ENCODE results near the gene ARHGAP19. TPM values are rescaled to one million over a fixed set of nuclear protein-coding genes. Genes with fewer than 3 reads are reported as not detected.

Gene ARHGAP19
- total RNA-seq, 1 experiment from 2014 or later = 33.2 TPM

DNA sequence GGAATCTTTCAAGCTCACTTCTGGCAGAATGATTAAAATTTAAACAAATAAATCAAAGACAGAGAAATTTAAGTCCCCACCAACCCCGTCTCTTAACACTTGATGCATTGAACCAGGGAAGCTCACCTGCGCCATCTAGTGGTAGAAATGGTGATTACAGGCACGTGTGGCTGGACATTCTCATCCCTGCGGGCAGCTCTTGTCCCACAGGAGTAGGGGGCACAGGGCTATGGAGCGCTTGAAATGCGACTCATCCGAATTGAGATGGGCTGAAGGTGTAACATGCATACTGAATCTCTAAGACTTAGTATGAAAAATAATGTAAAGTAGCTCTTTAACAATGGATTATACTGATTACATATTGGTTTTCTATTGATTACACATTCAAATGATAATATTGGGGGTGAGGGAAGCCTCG, 81.9 kb downstream of the ARHGAP19 start:
- Histone ChIP-seq H2BK15ac (ENCODE audit: low read depth, low read length) (no peak overlapping the region), H3K79me1 (ENCODE audit: insufficient read depth, low read depth, low read length, poor library complexity, severe bottlenecking) (no peaks in the 10 kb centered on the region), H3K18ac (ENCODE audit: insufficient read length, low read depth, low read length) (no peak overlapping the region), H4K91ac (ENCODE audit: insufficient read length, low read depth, low read length) (no peak overlapping the region), H2BK20ac (ENCODE audit: low read depth, low read length, poor library complexity, severe bottlenecking) (no peak overlapping the region), H3K4me1 (ENCODE audit: insufficient read depth, low read length) (no peaks in the 10 kb centered on the region), H2BK120ac (ENCODE audit: low read depth, low read length, poor library complexity, severe bottlenecking) (no peak overlapping the region), H3K4me2 (ENCODE audit: insufficient read depth, insufficient read length, low read length) (no peak overlapping the region), H3K27me3 (ENCODE audit: insufficient read depth, low read length) (no peaks in the 10 kb centered on the region; the same call in 1 of the 2 replicates), H3K9ac (ENCODE audit: extremely low read depth, insufficient read length, low read length) (no peak overlapping the region), H3T11ph (ENCODE audit: low read length) (no peak overlapping the region), H3K9me3 (ENCODE audit: control insufficient read depth, low read depth, low read length) (no peaks in the 10 kb centered on the region), H4K5ac (ENCODE audit: insufficient read length, low read depth, low read length) (no peak overlapping the region), H2AK5ac (ENCODE audit: insufficient read length, low read length) (no peak overlapping the region), H2AFZ (ENCODE audit: low read length) (no peak overlapping the region), H2BK5ac (ENCODE audit: insufficient read length, low read length) (no peak overlapping the region), H3K4ac (ENCODE audit: low read depth, low read length) (no peak overlapping the region), H3K56ac (ENCODE audit: insufficient read length, low read depth, low read length) (no peak overlapping the region), H4K20me1 (ENCODE audit: control insufficient read depth, insufficient read depth, insufficient read length) (no peaks in the 10 kb centered on the region), H3K23ac (ENCODE audit: insufficient read length, low read depth, low read length) (no peak overlapping the region), H3K14ac (ENCODE audit: insufficient read depth, low read length) (no peak overlapping the region), H3K79me2 (ENCODE audit: insufficient read depth, low read length) (no peaks in the 10 kb centered on the region), H3K23me2 (ENCODE audit: insufficient read length, low read depth, low read length, poor library complexity, severe bottlenecking) (no peaks in the 10 kb centered on the region), H4K8ac (replicated peaks; ENCODE audit: insufficient read length, low read depth, low read length) (no peak overlapping the region), H3K27ac (ENCODE audit: insufficient read length, low read depth, low read length) (no peak overlapping the region), H2BK12ac (ENCODE audit: insufficient read length, low read depth, low read length) (no peak overlapping the region)
- no peaks in the 10 kb centered on the region for H3K36me3 Mint-ChIP-seq (ENCODE audit: insufficient read depth in 1 of 3, low read depth in 3 of 3)
- no CpG with 5 or more reads among the region's 8 CpGs for WGBS (ENCODE audit: extremely low coverage, insufficient read length, low lambda C conversion rate)
- H3K9me3 Mint-ChIP-seq = no peaks in the 10 kb centered on the region
- no peak overlapping the region for H3K27ac Mint-ChIP-seq
- no peak overlapping the region for H3K4me3 Mint-ChIP-seq
- TF ChIP-seq, protein P1, sequence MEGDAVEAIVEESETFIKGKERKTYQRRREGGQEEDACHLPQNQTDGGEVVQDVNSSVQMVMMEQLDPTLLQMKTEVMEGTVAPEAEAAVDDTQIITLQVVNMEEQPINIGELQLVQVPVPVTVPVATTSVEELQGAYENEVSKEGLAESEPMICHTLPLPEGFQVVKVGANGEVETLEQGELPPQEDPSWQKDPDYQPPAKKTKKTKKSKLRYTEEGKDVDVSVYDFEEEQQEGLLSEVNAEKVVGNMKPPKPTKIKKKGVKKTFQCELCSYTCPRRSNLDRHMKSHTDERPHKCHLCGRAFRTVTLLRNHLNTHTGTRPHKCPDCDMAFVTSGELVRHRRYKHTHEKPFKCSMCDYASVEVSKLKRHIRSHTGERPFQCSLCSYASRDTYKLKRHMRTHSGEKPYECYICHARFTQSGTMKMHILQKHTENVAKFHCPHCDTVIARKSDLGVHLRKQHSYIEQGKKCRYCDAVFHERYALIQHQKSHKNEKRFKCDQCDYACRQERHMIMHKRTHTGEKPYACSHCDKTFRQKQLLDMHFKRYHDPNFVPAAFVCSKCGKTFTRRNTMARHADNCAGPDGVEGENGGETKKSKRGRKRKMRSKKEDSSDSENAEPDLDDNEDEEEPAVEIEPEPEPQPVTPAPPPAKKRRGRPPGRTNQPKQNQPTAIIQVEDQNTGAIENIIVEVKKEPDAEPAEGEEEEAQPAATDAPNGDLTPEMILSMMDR (conservative IDR thresholded peaks at IDR 0.05) = peak; percentile 98
- H3K27me3 Mint-ChIP-seq (ENCODE audit: low read depth) = peaks cover 3% of the 10 kb centered on the region
- H3K4me1 Mint-ChIP-seq = peaks cover 10% of the 10 kb centered on the region in 2 experiments
- peak; percentile 83 for DNase-seq
